Measurements from ENCODE around the gene LNPEP. TPM values are rescaled to one million over a fixed set of nuclear protein-coding genes. Genes with fewer than 3 reads are reported as not detected.

LNPEP gene
- total RNA-seq, 1 donor from 2014 or later: 36.3 TPM

DNA sequence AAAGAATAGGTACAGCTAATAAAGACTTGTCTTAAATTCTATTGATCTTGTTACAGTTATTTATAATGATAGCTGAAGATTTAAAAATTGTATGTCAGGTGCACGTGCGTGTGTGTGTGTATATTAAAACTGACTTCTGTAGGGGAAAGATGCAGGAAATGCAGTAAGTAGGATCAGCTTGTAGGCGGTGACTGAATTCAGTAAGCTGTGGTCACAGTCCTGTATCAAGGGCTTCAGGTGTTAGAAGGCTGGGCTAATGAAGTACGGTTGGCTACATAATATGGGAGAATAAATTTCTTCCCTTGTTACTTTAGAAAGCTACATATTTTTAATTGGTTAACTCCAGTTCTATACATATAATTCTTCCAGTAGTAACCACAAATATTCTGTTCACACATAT is 54.2 kb downstream of the LNPEP start:
- Mint-ChIP-seq H3K4me1 (ENCODE audit: low read depth, unreplicated experiment) (no peaks in the 10 kb centered on the region), H3K27ac (ENCODE audit: unreplicated experiment) (no peak overlapping the region), H3K36me3 (ENCODE audit: low read depth, unreplicated experiment) (peaks cover 17% of the 10 kb centered on the region), H3K9me3 (ENCODE audit: unreplicated experiment) (no peaks in the 10 kb centered on the region), H3K27me3 (ENCODE audit: low read depth, unreplicated experiment) (no peaks in the 10 kb centered on the region), H3K4me3 (ENCODE audit: unreplicated experiment) (no peak overlapping the region)
- FAIRE-seq (no peak), DNase-seq (ENCODE audit: low read depth) (no peak)
- Histone ChIP-seq H3K27ac (ENCODE audit: low read depth, low read length) (no peak overlapping the region), H4K20me1 (ENCODE audit: insufficient read depth, low read length) (no peaks in the 10 kb centered on the region), H3K4me2 (ENCODE audit: low read length) (no peak overlapping the region), H2AFZ (ENCODE audit: low read depth, low read length) (no peak overlapping the region), H3K9ac (ENCODE audit: low read length) (no peak overlapping the region), H3K79me2 (ENCODE audit: insufficient read depth, low read length) (no peaks in the 10 kb centered on the region), H3K4me3 (ENCODE audit: insufficient read depth, low read depth, low read length) (no peak overlapping the region), H3K9me3 (ENCODE audit: insufficient read depth, low read depth, low read length) (no peaks in the 10 kb centered on the region), H3K4me1 (ENCODE audit: insufficient read depth, low read length) (no peaks in the 10 kb centered on the region), H3K36me3 (ENCODE audit: insufficient read depth, low read length) (peaks cover 3% of the 10 kb centered on the region), H3K27me3 (ENCODE audit: insufficient read depth, low read length) (no peaks in the 10 kb centered on the region)
- no peak for TF ChIP-seq EZH2 (IDR thresholded peaks at IDR 0.05; ENCODE audit: insufficient read depth, low read length)
- TF ChIP-seq, protein P1, sequence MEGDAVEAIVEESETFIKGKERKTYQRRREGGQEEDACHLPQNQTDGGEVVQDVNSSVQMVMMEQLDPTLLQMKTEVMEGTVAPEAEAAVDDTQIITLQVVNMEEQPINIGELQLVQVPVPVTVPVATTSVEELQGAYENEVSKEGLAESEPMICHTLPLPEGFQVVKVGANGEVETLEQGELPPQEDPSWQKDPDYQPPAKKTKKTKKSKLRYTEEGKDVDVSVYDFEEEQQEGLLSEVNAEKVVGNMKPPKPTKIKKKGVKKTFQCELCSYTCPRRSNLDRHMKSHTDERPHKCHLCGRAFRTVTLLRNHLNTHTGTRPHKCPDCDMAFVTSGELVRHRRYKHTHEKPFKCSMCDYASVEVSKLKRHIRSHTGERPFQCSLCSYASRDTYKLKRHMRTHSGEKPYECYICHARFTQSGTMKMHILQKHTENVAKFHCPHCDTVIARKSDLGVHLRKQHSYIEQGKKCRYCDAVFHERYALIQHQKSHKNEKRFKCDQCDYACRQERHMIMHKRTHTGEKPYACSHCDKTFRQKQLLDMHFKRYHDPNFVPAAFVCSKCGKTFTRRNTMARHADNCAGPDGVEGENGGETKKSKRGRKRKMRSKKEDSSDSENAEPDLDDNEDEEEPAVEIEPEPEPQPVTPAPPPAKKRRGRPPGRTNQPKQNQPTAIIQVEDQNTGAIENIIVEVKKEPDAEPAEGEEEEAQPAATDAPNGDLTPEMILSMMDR (IDR thresholded peaks at IDR 0.05; ENCODE audit: insufficient read depth, low read depth, low read length): no peak

DNA sequence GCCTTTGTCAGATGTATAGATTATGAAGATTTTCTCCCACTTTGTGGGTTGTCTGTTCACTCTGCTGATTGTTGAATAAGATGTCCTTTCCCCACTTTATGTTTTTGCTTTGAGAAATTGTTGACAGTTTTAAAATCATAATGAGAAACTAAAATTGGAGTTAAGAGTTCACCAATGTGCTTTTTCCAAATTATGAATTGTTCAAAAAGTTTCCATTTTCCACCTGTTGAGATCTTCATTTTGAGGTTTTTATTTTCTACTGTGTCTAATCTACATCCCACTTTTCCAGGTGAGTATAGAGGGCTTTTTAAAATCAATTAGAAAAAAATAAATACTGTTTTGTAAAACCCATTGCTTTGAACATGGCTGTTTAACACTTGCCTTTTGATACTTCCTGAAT is 55.8 kb downstream of the LNPEP start:
- no peaks in the 10 kb centered on the region for H3K9me3 Mint-ChIP-seq (ENCODE audit: unreplicated experiment)
- H2AFZ ChIP-seq (ENCODE audit: low read depth, low read length): no peak overlapping the region
- no peak overlapping the region for H3K4me2 ChIP-seq (ENCODE audit: low read length)
- no peak for DNase-seq (ENCODE audit: low read depth)
- H3K27me3 ChIP-seq (ENCODE audit: insufficient read depth, low read length): no peaks in the 10 kb centered on the region
- H3K4me1 ChIP-seq (ENCODE audit: insufficient read depth, low read length): no peaks in the 10 kb centered on the region
- no peak for FAIRE-seq
- no peak overlapping the region for H3K27ac Mint-ChIP-seq (ENCODE audit: unreplicated experiment)
- H3K4me3 ChIP-seq (ENCODE audit: insufficient read depth, low read depth, low read length): no peak overlapping the region
- no peak overlapping the region for H3K27ac ChIP-seq (ENCODE audit: low read depth, low read length)
- no peaks in the 10 kb centered on the region for H3K9me3 ChIP-seq (ENCODE audit: insufficient read depth, low read depth, low read length)
- H3K4me3 Mint-ChIP-seq (ENCODE audit: unreplicated experiment): no peak overlapping the region
- no peaks in the 10 kb centered on the region for H3K79me2 ChIP-seq (ENCODE audit: insufficient read depth, low read length)
- H3K9ac ChIP-seq (ENCODE audit: low read length): no peak overlapping the region
- no peak for TF ChIP-seq EZH2 (IDR thresholded peaks at IDR 0.05; ENCODE audit: insufficient read depth, low read length)
- TF ChIP-seq, protein P1 (IDR thresholded peaks at IDR 0.05; ENCODE audit: insufficient read depth, low read depth, low read length): no peak
- H3K27me3 Mint-ChIP-seq (ENCODE audit: low read depth, unreplicated experiment): no peaks in the 10 kb centered on the region
- H4K20me1 ChIP-seq (ENCODE audit: insufficient read depth, low read length): no peaks in the 10 kb centered on the region
- no peaks in the 10 kb centered on the region for H3K4me1 Mint-ChIP-seq (ENCODE audit: low read depth, unreplicated experiment)
- peaks cover 12% of the 10 kb centered on the region for H3K36me3 Mint-ChIP-seq (ENCODE audit: low read depth, unreplicated experiment)
- H3K36me3 ChIP-seq (ENCODE audit: insufficient read depth, low read length): no peaks in the 10 kb centered on the region

DNA sequence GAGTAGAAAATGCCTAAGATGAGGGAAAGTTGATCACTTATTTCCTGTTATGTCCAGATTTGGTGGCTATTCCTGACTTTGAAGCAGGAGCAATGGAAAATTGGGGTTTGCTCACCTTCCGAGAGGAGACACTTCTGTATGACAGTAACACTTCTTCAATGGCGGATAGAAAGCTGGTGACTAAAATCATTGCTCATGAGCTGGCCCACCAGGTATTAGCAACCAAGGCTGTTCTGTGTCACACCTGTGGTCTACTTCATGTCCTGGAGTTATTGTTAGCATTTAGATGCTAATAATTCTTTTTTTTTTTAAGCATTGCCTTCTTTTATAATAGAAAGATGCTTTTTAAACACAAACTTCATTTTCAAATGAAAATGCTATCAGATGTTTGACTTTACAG is 57.9 kb downstream of the LNPEP start:
- H2AFZ ChIP-seq (ENCODE audit: low read depth, low read length): no peak overlapping the region
- no peak overlapping the region for H3K4me3 ChIP-seq (ENCODE audit: insufficient read depth, low read depth, low read length)
- no peak overlapping the region for H3K9ac ChIP-seq (ENCODE audit: low read length)
- no peaks in the 10 kb centered on the region for H3K4me1 Mint-ChIP-seq (ENCODE audit: low read depth, unreplicated experiment)
- no peak overlapping the region for H3K4me3 Mint-ChIP-seq (ENCODE audit: unreplicated experiment)
- H3K4me1 ChIP-seq (ENCODE audit: insufficient read depth, low read length): no peaks in the 10 kb centered on the region
- no peak for DNase-seq (ENCODE audit: low read depth)
- no peaks in the 10 kb centered on the region for H3K9me3 Mint-ChIP-seq (ENCODE audit: unreplicated experiment)
- TF ChIP-seq, protein P1 (IDR thresholded peaks at IDR 0.05; ENCODE audit: insufficient read depth, low read depth, low read length): no peak
- TF ChIP-seq EZH2 (IDR thresholded peaks at IDR 0.05; ENCODE audit: insufficient read depth, low read length): no peak
- H3K4me2 ChIP-seq (ENCODE audit: low read length): no peak overlapping the region
- H4K20me1 ChIP-seq (ENCODE audit: insufficient read depth, low read length): no peaks in the 10 kb centered on the region
- peaks cover 12% of the 10 kb centered on the region for H3K36me3 Mint-ChIP-seq (ENCODE audit: low read depth, unreplicated experiment)
- no peaks in the 10 kb centered on the region for H3K9me3 ChIP-seq (ENCODE audit: insufficient read depth, low read depth, low read length)
- FAIRE-seq: no peak
- no peaks in the 10 kb centered on the region for H3K79me2 ChIP-seq (ENCODE audit: insufficient read depth, low read length)
- H3K27ac ChIP-seq (ENCODE audit: low read depth, low read length): no peak overlapping the region
- no peaks in the 10 kb centered on the region for H3K27me3 ChIP-seq (ENCODE audit: insufficient read depth, low read length)
- H3K27ac Mint-ChIP-seq (ENCODE audit: unreplicated experiment): no peak overlapping the region
- no peaks in the 10 kb centered on the region for H3K27me3 Mint-ChIP-seq (ENCODE audit: low read depth, unreplicated experiment)
- no peaks in the 10 kb centered on the region for H3K36me3 ChIP-seq (ENCODE audit: insufficient read depth, low read length)

Data from astrocyte (in vitro differentiated cells and primary cell).